Measurements from ENCODE around the gene LUZP2.

LUZP2 gene

DNA sequence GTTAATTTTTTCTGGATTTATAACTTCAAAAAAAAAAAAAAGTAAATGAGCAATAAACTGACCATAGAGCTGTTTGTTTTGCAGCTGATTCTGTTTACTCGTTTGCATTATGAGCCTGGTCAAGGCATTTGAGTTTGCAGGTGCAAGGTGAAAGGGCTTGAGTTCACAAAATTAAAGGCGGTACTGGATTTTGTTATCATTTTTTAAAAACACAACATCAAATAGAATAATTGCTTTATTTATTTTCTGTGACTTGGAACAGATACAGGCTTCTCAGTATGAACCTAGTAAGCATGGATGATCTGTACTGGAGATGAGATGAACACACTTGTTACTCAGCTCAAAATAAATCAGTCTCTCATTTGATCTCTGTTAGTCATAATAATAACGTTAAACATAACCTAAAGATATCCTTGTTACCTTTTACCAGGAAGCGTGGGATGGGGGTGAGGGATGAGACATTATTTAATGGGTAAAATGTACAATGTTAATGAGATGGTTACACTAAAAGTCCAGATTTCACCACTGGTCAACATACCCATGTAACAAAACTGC, 137.8 kb downstream of the LUZP2 start:
- no peak for DNase-seq (ENCODE audit: low read depth in 2 of 2)

DNA sequence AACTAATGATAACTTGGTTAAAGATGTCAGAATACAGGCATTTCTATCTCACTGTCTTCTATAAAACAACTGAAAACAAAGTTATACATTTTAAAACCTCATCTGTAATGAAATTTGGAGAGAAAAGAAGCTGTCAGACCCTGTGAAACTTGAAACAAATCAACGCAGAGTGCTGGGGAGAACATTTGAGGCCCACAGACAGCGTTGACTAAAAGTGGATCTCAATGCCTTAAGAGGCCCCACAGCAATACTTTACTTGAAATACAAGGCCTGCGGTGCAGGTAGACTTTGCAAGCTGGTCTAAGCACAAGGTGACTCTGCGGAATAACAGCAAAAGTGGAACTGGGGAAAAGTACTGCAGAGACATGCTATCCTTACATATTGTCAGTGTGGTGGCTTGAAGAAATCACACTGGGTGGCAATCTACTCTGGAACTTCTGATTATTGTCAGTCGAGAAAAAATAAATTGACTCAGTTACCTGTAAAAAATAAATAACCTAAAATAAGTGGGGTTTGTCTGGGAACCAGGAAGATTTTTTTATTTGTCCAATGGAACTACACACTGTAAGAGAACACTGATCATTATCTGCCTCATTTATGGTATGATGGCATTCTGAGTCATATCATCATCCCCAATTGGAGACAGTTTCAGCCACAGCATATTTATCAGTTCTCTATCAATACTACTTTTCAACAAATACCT, 138.9 kb downstream of the LUZP2 start:
- DNase-seq (ENCODE audit: low read depth in 2 of 2), result no peak

DNA sequence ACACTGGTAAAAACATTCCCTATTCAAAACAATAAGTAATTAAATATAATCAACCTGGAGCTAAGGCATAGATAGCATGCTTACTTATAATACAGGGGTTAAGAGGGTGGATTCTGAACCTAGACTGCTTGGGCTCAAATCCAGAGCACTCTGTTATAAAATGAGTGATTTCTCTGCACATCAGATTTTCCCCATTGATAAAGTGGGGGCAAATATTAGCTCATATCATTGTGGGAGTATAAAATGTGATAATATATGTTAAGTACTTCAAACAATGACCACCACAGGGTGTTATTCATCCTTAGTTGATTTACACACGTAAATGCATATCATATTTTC, 139.4 kb downstream of the LUZP2 start:
- DNase-seq (ENCODE audit: low read depth in 2 of 2), result no peak

DNA sequence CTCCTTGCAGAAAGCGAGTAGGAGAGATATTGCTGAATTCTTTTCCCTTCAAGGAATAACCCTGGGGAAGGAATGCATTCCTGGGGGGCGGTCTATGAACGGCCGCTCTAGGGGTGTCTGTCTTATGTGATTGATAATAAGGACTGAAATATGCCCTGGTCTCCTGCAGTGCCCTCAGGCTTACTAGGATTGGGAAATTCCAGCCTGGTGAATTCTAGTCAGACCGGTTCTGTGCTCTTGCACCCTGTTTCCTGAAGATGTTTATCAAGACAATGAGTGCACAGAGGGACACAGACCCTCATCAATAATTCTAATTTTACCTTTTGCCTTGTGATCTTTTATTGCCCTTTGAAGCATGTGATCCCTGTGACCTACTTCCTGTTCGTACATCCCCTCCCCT, 140.7 kb downstream of the LUZP2 start:
- no peak for DNase-seq (ENCODE audit: low read depth in 2 of 2)

DNA sequence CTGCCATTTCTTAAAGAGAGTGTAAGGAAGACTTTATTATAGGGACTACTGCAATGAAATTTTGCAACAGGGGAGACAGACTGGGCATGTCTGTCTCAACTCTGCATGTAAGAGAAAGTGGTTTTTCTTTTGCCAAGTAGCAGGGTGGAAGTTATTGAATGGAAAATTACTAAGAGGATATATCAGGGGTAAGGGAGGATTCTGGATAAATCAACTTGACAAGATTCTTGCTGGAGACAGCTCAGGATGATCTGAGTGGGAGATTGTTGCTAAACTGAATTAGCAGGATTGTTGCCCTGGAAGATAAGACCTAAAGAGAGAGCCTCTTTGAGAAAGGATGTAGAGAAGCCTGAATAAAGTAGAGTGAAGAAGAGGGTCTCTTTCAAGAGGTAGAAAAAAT, 145.8 kb downstream of the LUZP2 start:
- DNase-seq (ENCODE audit: low read depth in 2 of 2), result no peak

DNA sequence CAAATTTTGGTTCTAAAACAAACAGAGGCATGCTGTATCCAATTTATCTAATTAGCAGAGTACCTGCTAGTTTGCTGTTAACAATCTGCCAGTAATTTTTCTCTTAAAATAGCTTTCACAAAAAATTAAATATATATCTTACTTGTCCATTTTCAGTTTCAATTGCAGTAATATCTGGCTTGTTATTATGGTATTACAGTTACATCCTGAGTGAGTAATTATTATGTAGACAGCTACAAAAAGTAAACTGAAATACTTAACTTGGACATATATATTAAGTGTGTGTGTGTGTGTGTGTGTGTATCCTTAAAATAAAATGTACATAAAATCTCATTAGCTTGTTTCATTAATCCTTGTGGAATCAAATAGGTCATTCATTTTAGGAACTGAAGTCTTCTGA, 148.7 kb downstream of the LUZP2 start:
- no peak for DNase-seq (ENCODE audit: low read depth in 2 of 2)

DNA sequence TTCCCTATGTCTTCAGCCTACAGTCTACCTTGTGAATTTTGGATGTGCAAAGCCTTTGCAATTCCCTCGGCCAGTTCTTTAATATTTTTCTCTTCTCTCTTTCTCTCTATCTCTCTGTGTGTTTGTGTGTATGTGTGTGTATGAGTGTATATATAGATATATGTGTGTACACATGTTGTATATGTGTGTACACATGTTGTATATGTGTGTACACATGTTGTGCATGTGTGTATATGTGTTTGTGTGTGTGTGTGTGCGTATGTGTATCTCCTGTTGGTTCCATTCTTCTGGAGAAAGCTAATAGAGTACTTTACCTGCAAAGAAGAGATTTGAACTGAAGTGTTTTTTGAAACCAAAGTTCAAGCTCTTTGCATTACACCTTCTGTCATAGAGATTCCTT, 155.0 kb downstream of the LUZP2 start:
- no peak for DNase-seq (ENCODE audit: low read depth in 2 of 2)

DNA sequence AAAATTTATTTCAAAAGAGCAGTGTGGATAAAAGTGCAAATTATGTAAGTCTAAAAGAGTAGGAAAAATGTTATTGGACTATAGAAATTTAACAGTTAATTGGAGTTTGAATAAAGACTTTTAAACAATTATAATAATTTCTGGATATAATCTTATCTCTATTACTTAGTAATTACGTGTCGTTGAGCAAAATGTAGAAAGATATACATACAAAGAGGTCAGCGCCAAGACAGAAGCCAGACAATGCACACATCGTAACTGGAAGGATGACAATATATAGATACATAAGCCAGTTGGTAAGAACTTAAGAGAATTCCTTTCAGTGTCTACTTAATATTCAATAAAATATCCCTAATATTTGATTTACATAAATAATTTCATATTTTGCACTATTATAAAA, 157.0 kb downstream of the LUZP2 start:
- no peak for DNase-seq (ENCODE audit: low read depth in 2 of 2)

DNA sequence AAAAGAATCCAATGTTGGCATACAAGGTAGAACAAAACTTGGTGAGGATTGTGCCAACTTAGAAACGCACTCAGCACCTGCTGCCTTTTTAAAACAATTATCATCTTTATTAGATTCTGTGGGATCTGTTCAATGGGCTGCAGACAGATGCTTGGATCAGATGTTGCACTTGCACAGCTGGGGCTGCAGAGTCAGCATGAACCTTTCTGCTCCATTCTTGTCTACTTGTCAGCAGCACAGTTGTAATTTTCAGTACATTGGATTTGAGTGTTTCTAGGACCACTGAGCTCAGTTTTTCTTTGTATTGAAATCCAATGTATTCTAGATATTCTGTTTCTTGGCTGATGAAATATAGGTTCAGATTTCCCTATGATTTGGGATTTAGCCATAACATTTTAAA, 164.5 kb downstream of the LUZP2 start:
- no peak for DNase-seq (ENCODE audit: low read depth in 2 of 2)

DNA sequence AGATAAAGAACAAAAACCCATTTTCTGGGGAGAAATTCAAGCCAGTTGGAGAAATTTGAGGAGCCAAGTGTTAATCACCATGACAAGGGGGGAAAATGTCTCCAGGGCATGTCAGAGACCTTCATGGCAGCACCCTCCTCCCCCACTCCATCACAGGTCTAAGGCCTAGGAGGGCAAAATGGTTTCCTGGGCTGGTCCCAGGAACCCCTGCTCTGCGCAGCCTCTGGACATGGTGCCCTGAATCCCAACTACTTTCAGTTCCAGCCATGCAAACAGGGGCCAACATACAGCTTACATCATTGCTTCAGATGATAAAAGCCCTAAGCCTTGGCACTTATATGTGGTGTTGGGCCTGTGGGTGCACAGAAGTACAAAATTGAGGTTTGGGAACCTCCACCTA, 167.5 kb downstream of the LUZP2 start:
- no peak for DNase-seq (ENCODE audit: low read depth in 2 of 2)

DNA sequence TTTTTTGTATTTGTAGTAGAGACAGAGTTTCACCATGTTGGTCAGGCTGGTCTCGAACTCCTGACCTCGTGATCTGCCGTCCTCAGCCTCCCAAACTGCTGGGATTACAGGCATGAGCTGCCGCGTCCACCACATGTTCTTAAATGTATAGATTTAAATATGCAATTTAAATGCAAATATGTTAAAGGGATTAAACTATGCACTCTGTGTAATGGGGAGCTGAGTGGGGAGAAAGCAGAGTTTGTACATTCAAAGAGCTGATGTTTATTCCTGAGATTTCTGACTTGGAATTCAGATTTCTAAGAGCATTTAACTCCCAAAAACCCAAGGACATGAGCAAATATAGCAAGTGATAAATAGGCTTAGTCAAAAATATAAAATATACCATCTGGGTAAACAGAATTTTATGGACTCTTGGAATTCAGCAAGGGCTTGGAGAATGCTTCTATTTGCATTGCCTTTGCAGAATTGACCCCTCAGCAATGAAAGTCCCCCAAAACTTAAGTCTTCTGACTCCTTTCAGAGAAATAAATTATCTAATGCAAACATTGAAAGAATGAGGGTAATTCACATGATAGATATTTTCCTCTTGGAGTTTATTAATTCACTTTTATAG, 170.6 kb downstream of the LUZP2 start:
- no peak for DNase-seq (ENCODE audit: low read depth in 2 of 2)

DNA sequence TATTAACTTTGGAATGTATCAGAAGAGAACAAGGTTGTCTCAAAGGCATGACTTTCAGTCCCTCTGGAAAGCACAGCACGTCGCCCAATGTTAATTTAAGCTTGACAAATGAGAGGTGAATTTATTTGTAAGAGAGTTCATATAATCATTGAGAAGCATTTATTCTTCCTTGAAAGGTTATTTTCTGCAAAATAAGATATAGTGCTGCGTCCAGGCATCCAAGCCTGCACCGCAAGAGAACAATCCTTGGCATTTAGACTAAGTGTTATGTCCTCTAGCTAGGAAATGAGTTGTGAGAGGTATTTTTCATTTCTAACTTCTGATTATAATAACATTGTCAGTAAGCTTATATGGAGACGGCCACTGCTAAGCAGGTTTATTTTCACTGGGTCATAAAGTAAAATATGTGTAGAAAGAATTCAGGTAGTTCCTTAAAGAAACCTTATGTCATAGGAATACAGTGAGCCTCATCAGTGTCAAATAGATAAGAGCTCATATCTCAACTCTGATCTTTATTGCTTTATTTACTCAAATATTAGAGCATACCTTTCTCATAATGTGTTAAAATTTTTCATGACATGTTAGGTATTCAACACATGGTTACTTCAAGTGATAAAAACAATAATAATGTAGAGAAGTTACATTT, 182.0 kb downstream of the LUZP2 start:
- DNase-seq (ENCODE audit: low read depth in 2 of 2), result no peak

DNA sequence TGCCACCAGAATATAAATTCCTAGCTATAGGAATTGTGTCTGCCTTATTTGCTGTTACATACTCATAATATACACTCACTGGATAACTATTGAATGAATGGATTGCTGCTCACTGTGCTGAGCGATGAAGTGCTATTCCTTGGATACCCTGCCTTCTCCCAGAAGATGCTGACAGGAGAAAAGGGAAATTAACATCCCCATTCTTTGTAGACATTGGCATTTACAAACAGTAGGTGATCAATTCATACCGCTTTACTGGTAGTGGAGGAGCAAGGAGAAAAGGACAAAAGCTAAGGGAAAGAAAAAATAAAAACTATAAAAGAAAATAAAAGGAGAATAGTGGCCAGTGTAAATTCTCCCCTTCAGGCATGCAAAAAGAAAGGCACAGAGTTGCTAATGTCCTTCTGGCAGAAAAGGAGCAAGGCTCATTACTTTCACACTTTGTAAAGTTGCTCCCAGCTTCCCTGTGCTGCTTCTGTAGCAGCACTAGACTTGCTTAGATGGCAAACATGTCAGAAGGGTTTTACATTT, 183.0 kb downstream of the LUZP2 start:
- no peak for DNase-seq (ENCODE audit: low read depth in 2 of 2)

DNA sequence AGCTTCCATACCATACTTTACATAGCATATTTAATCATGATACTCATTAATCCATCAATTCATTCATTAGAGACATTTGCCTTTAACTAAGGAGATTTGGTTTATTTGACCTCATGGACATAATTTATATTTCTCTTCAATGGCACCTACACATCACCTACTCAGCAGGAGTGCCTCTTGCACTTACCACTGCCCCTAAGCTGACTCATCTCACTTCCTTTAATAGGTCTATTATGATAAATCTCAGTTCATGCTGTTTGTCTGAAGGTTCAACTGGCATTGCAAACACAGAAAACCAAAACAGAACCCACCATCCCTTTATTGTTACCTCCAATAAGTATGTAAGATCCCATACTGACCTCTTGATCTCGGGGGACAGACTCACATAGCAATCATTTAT, 186.7 kb downstream of the LUZP2 start:
- DNase-seq (ENCODE audit: low read depth in 2 of 2), result no peak

DNA sequence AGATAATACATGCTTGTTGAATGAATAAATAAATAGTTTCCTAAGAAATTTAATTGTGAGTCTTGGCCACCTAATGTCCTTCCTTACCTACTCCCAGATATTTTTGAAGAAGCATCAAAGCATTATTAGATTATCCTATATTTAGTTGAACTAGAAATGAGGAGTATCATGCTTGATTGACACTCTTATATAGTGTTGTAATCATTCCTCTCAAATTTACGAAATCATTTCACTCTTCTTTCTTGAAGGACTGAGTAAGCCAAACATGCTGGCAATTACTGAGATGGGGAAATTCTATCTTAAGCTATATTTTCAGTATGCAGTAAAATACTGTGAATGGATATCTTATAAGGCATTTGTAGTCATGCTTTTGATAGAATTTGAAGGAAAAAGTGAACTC, 189.0 kb downstream of the LUZP2 start:
- no peak for DNase-seq (ENCODE audit: low read depth in 2 of 2)

DNA sequence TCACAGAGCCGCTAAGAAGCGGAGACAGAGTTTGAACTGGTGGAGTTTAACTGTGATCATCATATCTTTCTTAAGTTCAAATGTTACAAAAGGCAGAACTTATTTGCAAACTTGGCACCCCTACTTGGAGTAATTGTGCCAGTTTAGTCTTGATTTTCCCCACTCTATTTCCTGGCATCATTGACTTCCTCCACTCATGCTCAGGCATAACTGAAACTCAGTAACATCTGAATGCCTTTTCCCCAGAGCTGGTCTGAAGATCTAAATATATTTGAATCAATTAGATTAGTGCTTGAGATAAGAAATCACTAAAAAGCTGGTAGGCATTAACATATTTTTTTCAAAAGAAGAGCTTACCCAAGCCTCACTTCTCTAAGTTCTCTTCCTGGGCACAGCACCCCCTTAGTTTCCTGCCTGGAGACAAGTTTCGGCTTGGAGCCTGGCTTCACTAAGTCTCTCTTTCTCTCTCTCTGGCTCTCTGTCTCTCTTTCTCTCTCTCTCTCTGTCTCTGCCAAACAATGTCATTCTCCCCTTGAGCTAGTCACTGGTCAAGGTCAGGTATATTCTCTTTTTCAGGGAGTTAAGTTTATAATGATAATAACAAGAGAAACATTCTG, 190.8 kb downstream of the LUZP2 start:
- no peak for DNase-seq (ENCODE audit: low read depth in 2 of 2)

DNA sequence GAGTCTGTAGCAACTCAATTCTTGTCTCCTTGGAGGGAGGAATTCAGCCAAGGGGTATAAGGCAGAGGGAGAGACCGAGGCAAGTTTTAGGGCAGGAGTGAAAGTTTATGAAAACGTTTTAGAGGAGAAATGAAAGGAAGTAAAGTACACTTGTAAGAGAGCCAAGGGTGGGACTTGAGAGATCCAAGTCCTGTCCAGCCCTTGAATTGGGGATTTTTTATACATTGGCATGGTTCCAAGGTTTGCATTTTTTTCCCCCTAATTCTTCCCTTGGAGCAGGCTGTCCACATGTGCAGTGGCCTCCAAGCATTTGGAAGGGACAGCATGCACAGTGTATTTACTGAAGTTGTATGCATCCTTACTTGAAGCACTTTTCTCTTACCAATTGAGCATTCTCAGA, 192.1 kb downstream of the LUZP2 start:
- no peak for DNase-seq (ENCODE audit: low read depth in 2 of 2)

DNA sequence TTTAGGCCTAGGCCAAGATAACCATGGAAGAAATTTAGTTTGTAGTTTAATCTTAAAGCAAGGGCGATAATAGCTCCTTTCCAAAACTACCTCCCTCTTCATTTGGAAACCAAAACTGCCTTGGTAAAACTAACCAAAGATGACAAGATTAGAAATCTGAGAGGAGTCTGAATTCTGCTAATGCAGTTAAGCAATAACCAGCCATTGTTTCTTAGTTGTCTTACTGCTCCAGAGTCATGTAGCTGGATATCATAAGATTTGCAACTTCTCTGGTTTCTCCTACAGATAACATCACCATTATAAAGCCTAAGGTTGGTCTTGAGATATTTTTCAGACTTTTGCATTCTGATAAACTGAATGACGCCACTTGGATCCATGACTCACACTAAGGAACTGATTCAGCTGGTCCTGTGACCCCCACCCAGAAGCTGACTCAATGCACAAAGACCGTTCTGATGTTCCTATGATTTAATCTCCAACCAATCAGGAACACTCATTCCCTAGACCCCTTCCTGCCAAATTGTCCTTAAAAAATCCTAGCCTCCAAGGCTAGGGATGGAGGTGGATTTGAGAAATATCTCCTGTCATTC, 200.8 kb downstream of the LUZP2 start:
- peak in 1 of 2 experiments; percentile 6 for DNase-seq (ENCODE audit: low read depth in 2 of 2)

DNA sequence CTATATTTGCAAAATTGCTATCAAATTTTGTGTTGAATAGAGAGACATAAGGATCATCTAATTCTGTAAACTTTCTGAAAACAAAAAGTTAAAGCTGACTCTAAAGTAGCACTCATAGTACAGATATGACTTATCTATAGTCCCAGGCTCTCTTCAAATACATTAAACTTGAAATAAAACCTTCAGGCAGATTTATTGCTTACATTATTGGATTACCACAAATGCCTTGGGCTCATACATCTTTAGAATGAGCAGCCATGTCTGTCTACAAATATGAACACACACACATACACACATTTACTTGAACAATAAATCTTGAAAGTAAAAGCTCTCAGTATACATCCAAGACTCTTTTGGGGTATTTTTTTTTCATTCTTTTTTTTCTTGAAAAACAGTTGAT, 207.9 kb downstream of the LUZP2 start:
- no peak for DNase-seq (ENCODE audit: low read depth in 2 of 2)

DNA sequence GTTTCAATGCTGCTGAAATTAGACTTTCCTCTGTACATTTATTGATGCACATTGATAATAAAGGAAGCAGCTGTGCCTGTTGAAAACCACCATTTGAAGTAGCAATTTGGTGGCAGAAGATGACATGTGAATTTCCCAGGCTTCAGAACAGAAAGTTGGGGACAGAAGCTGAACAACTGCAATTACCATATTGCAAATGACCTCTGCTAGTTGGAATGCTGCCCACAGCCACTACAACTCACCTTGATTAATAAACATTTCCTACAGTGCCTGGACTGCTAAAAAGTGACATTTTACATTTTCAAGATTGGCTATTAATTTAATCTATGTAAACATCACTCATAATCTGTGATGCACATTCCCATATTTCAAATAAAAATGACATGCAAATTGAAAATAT, 208.6 kb downstream of the LUZP2 start:
- DNase-seq (ENCODE audit: low read depth in 2 of 2), result no peak

DNA sequence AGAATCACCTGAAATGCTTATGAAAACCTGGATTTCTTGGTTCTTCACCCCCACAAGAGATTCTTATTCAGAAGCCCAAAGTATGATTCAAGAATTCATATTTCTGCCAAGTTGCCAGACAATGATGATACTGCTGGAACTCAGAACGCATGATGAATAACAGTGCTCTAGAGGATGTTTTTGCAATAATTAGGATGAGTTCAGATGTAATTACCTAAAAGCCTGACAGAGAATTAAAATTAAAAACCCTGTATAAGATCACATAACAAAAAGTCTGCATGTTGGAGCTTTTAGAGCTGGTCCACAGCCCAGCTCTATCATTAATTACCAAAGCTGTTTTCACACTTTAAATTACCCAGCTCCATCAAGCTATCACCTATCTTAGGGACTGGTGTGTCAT, 211.8 kb downstream of the LUZP2 start:
- DNase-seq (ENCODE audit: low read depth in 2 of 2), result no peak

DNA sequence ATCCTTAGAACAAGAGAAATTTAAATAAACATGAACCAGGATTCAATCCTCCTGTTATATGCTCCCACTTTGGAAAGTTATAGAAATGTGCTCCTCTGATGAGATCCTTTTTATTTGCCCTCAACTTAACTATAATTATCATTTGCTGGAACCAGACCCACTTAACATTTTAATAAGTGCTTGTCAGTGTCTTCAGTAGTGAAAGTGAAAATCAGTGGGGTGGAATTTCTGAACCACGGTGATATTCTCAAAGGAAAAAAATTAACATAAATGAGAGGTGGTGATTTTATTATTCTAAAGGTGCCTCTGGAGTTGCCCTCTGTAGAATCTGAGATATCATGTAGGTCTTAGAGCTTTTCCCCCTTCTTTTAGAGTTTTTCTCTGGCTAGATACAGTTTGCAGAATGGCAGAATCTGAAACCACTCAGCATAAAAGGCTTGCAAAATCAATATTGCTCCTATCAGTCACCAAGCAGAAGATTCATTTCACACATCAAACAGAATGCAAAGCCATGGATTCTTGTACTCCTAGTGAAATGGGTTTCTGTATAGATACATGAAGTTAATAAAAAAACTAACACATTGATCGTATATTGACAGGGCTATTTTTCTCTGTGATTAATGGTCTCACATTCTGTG, 213.2 kb downstream of the LUZP2 start:
- DNase-seq (ENCODE audit: low read depth in 2 of 2), result no peak

Measured in fibroblast of skin of left quadriceps (primary cell).